ENCODE results near the gene IRGQ.
A peak's percentile ranks its signal among the peaks of the same experiment; 100 is the strongest.
"Not testable (repeated sequence)": the region's sequence is repeated elsewhere in the genome, so short reads cannot be mapped to it uniquely, and the experiment has no call there.

The IRGQ gene

DNA sequence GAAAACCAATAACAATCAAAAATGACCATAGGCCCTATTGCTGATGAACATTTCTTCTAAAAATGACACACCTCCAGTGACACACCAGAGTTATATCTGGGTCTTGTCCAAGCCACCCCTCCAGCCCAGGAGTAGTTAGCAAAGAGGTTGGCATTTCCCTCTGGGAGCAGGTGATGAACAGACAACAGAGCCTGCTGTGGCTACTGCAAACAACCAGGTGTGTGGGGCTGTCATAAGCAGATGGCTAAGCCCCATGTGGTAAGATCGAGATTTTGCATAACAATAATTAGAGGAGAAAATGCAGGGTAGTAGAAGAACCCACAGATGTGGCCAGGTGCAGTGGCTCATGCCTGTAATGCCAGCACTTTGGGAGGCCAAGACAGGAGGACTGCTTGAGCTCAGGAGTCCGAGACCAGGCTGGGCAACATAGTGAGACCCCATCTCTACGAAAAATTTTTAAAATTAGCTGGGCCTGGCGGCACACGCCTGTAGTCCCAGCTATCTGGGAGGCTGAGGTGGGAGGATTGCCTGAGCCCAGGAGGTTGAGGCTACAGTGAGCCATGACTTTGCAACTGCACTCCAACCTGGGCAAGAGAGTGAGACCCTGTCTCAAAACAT is 25.7 kb downstream of the IRGQ start:
- DNase-seq, result peak; percentile 66

DNA sequence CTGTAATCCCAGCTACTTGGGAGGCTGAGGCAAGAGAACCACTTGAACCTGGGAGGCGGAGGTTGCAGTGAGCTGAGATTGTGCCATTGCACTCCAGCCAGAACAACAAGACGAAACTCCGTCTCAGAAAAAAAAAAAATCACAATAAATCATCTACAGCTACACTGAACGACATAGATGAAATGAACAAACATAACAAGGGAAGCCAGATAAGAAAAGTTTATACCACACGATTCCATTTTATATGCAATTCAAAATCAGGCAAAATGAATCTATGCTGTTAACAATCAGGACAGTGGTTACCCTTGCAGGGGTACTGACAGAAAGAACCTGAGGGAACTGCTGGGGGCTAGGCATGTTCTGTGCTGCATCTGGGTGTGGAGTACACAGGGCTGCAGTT is 26.3 kb downstream of the IRGQ start:
- no peak for DNase-seq

DNA sequence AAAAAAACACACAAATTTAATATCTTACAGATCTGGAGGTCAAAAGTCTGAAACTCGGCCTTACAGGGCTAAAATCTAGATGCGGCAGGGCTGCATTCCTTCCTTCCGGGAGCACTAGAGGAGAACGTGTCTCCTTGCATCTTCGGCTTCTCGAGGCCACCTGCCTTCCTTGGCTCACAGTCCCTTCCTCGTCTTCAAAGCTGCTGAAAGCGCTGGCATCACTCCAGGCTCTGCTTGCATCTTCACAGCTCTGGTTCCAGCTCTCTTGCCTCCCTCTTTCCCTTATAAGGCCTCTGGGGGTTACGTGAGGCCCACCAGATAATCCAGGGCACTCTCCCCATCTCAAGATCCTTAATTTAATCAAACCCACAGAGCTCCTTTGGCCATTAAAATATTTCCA is 31.1 kb downstream of the IRGQ start:
- no peak for DNase-seq

DNA sequence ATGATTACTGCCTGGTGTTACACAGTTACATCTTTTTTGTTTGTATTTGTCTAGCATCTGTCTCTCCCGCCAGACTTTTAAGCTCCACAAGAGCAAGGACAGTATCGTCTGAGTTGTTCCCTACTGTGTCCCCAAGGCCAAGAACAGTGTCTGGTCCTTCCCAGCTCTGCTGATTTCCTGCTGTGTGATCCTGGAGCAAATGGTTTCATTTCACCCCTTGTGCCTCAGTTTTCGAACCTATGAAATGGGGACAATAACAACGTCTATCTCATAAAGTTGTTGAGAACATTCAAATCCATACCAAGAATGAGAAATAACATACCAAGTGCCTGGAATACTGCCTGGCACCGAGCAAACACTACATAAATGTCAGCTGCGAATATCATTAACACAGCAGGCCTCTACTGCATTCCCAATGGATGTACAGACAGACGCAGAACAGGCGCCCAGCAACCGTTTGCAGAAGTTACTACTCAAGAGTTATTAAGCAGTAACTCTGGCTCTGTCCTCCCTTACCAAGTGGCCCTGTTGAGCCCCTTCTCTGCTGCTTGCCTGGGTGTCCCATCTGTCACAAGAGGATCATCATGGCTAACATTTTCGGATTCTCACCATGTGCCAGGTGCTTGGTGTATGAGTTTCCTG is 32.0 kb downstream of the IRGQ start:
- DNase-seq, result no peak

DNA sequence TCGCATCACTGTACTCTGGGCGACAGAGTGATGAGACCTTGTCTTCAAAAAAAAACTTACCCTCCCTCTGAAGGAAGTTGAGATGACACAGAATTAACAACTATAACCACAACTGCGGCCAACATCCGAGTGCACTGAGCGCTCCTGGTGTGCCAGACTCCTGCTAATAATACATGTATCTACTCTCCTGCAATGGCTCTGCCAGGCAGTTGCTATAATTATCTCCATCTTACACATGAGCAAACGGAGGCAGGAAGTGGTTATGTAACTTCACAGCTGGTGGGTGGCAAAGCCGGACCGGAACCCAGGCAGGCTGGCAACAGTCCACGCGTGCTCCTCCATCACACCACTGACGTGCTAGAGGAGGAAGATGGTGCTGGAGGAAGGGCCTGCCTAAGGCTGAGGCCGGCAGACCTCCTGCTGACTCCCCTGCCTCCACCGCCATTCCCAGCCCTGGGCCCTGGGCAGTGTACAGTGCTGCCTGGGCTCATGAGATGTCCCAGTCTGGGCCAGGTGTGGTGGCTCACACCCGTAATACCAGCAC is 33.2 kb downstream of the IRGQ start:
- no peak for DNase-seq

DNA sequence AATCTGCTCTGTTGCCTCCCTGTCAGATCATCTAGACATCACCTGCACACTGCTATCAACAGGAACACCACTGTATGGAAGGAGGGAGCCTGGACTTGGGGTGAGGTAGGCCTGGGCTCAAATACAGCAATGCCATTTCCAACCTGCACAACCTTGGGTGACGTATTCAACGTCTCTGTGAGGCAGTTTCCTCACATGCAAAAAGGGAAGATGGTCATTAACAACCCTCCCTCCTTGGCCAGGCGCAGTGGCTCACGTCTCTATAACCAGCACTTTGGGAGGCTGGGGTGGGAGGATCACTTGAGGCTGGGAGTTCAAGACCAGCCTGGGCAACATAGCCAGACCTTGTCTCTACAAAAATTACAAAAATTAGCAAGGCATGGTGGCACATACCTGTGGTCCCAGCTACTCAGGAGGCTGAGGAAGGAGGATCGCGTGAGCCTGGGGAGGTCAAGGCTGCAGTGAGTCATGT is 33.7 kb downstream of the IRGQ start:
- no peak for DNase-seq

DNA sequence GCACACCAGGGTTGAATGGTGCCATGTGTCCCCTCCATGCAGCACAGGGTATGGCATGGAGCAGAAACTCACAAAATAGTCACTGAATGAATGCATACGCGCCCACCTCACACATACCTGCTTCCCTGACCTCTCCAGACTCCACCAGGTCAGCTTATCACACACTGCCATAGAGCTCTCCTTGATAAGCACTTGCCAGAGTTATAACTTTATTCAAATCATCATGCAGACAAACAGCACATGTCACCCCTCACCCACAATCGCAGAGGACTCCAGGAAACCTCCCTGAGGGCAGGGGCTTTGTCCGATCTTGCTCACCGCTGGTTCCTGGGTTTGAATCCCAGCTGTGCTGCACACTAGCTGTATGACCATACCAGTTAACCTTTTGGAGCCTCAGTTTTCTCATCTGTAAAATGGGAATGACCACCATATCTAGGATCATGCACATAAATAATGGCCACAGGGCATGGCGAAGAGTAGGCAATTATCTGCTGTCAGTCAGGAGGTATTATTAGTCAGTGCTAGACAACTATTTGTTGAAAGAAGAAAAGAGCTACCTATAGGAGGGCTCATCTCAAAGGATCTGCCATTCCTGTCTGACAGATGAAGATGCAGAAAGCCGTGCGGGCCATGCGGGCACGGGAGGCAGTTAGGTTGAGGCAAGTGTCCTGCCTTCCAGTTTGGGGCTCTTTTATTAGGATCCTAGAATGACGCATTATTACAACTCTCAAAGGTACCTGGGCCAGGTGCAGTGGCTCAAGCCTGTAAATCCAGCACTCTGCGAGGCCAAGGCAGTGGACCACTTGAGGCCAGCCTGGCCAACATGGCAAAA is 34.6 kb downstream of the IRGQ start:
- no peak for DNase-seq

DNA sequence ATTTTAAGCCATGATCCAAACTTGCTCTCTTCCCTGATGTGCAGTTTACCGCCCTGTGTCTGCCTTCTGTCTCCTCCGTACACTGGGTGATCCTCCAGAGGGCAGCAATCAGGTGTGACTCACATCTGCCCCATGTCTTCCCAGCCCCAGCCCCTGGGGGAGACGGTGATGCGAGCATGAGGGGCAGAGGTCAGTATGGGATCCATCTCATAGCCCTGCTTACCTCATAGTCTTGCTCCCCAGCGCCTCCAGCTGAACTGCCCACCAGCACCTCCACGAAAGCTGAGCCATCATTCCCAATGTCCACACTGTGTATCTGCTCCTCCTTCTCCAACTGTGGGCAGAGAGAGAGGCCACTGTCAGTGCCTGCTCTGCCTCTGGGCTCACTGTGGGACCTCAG is 35.2 kb downstream of the IRGQ start:
- DNase-seq, result no peak

DNA sequence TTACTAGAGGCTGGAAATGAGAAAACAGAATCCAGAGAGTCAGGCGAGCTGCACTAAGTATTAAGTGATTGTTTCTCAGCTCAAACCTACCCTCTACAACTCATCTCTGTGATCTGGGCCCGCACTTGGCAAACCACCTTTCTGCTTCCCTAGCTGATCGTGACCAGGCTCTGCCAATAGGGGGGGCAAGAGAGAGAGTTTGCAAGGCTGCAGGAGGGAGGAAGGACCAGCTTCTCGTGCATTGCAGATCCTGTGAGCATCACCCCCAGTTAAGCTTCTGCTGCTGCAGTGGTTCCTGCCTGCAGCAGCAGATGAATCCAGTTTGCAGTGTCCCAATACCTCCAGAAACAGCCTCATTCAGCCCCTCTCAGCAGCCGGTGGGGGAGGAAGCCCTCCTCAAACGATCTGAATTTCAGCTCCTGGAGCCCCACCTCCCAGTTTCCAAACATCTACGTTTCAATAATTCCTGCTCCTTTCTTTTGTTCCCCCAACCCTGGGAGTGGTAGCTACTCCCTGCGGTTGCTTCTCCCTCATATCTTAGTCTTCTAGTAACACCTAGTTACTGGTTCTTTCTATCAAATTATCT is 40.7 kb downstream of the IRGQ start:
- peak; percentile 64 for DNase-seq

DNA sequence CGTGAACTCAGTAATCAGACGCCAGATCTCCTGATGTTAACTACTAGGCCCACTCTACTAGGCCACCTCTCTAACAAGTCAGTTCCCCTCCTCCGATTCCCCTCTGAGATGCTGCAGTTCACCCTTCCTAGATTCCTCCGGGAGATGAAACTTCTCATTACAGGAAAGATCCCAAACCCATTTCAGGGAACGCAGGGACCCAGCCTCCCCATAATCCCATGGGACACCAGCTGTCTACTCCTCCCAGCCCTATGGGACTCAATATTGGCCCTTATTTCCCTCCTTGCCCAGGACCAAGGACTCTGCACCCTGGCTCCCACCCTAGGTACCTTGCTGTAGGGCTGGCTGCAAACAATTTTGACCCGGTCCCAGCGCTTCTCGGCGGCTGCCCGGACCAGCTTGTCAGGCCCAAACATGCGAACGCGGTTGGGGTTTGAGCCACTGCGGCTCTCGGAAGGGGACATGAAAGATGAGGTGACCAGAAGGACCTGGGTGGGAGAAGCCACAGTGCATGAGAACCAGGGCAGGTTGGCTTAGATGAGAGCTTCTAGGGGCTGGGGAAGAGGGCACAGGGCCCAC is 41.5 kb downstream of the IRGQ start:
- DNase-seq, result no peak

DNA sequence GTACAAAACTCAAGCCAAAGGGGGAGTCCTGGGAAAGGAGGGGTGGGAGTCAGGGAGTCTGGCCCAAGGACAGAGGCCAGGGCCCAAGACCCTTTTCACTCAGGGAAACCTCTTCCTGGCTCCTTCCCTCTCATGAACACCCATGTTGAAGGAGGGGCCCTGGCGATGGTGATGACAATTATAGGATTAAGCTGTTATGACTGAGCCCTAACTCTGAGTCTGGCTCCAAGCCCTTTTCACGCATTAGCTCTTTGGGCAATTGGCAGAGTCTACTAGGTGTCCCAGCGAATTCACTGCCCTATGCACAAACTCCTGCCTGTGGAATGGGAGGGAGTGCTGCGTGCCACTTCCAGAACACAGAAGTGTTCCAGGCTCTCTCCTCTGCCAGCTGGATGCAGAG is 42.3 kb downstream of the IRGQ start:
- no peak for DNase-seq

DNA sequence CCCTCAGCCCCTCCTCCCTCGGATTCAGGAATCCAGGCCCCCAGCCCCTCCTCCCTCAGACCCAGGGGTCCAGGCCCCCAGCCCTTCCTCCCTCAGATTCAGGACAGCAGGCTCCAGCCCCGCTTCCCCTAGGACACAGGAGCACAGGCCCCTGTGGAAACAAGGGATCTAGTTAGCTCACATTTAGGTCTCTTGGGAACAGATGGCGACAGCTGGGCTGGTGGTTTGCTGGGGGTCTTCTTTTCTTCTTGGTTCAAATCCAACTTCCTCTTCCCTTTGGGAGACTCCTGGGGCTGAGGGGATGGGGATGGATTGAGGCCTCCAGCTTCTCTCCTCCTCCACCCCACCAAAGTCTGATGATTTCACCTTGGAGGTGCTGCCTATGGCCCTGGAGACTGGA is 43.3 kb downstream of the IRGQ start:
- no peak for DNase-seq

DNA sequence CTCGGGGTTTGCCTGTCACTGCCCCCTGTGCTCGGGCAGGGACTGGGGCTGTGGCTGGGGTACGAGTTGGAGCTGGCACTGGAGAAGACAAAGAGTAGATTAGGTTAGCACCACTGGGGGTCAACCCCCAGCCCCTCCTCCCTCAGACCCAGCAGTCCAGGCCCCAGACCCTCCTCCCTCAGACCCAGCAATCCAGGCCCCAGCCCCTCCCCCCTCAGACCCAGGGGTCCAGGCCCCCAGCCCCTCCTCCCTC is 43.8 kb downstream of the IRGQ start:
- no peak for DNase-seq

DNA sequence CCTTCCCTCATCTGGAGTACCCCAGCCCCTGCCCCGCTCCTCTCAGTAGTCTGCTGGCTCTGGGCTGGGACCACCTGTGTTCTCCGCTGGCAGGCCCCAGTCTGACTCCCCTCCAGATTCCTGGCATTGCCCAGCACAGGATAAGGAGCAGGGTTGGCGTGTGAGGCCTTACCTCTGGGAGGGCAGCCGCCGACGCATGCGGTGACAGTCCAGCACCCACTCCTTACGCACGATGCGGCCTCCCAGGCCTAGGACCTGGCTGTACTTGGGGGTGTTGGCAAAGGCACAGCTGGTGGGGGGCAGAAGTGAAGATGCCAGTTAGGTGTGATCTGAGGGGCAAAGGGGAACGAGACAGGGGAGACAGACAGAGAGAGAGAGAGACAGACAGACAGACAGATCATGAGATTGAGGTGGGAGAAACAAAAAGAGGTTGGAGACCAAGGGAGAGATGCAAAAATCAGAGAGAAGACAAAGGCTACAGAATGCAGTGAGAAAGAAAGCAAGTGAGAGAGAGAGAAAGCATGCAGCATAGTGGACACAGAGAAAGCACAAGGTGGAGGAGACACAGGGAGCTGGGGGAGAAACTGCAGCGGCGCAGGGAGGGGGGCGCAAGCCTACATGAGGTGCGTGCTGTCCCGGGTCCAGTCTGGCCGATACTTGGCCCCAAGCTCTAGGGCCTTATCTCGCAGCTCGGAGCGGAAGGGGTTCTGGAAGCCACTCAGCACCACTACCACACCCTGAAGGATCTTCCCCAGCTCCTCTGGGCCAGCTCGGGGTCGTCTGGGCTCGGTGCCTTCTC is 44.3 kb downstream of the IRGQ start:
- DNase-seq, result no peak

DNA sequence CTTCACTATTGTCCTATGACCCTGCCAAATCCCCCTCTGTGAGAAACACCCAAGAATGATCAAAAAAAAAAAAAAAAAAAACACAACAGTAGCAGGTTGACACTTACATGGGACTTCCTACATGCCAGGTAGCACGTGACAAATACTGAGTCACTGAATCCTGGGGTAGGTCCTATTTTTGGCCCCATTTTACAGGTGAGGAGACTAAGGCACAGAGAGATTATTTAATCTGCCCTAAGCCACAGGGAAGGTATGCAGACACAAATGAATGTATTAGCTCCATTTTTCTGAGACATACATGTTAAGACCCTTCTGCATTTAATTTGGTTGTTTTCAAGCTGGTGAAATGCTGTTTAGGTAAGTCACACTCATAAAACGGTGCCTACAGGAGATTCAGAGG is 47.2 kb downstream of the IRGQ start:
- no peak for DNase-seq

DNA sequence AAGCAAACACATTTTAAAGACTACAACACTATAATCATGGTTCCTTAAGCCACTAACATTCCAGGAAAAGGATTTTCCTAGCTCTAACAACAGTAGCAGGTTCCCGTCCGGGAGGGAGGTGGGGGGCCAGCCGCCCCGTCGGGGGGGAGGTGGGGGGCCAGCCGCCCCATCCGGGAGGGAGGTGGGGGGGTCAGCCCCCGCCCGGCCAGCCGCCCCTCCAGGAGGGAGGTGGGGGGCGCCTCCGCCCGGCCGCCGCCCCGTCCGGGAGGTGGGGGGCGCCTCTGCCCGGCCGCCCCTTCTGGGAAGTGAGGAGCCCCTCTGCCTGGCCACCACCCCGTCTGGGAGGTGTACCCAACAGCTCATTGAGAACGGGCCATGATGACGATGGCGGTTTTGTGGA is 48.0 kb downstream of the IRGQ start:
- not testable (repeated sequence) for DNase-seq

DNA sequence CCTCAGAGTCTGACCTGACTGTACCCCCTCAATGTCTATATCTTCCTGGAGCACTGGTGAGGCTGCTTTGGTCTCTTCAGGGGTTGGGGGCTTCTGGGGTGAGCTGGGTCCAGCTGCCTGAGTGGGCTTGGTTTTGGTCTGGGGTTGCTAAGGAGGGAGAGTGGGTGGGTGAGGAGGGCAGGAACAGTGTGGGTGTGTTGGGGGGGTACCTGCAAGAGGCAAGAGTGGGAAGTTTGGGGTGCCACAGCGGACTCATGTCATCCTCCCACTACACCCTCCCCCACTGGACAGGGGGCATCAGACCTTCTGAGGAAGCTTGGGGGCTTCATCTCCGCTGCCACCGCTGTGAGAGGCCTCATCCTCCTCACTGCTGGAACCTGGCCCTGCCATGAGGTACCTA is 49.4 kb downstream of the IRGQ start:
- no peak for DNase-seq

DNA sequence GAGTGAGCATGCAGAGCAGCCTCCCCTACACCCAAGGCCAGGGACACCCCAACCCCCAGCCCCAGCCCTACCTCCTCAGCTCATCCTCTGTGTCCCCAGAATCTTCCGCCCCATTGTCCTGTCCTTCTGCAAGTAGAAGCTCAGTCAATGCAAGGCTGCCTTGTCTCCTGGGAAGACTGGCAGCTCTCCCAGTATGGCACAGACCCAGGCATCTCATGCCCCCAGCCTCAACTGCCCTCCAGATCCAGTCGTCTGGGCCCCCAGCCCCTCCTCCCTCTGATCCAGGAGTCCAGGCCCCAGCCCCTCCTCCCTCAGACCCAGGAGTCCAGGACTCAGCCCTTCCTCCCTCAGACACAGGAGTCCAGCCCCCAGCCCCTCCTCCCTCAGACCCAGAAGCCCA is 50.0 kb downstream of the IRGQ start:
- DNase-seq, result no peak

DNA sequence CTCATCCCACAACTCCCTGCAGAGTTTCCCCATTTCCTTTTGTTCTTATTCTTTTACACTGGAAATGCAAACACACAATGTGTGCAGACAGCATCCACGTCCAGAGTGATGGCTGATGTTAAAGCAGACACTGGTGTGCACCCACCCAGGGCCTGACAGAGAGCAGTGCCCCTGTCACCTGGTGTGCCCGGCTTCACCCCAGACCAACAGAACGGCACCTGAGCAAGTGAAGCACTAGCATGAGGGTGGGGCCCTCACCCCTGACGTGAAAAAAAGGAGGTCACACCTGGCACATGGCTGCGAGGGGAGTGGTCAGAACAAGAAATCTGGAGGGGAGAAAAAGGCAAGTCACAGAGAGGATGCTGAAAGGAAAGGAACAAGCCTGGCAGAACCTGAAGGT is 50.7 kb downstream of the IRGQ start:
- no peak for DNase-seq

DNA sequence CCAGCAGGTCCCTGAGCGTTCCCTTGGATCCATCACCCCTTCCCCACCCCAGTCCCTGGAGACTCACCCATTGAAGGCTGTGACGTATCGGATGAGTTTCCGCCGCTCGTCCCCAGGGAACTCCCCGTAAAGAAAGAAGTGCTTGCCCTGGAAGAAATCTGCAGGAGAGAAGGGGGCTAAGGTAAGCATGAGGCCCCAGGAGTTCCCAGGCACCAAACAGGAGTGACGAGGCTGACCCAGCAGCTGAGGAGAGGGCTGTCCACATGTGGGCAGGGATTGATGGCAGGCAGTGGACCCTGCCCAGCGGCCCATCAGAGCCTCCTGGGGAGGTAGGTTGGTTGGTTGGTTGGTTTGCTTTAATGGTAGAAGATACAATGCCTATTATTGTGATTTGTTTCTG is 51.9 kb downstream of the IRGQ start:
- no peak for DNase-seq

DNA sequence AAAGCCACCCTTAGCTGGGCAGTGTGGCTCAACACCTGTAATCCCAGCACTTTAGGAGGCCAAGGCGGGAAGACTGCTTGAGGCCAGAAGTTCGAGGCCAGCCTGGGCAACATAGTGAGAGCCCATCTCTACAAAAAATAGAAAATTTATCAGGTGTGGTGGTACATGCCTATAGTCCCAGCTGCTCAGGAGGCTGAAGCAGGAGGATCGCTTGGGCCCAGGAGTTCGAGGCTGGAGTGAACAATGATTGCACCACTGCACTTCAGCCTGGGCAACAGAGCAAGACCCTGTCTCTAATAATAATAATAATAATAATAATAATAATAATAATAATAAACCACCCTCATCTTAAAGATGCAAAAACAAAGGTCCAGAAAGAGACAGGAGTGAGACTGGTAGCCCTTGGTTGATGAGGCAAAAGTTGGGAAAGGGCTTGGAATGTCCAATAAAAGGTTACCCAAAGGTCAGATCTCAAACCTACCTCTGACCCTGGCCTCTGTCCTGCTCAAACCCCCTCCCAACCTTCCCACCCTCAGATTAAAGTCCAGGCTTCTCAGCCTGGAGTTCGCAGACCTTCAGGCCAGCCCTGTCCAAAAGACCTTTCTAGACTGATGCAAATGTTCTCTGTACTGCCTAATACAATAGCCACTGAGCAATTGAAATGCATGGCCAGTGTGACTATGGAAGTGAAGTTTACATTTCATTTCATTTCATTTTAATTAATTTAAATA is 53.8 kb downstream of the IRGQ start:
- DNase-seq, result no peak

DNA sequence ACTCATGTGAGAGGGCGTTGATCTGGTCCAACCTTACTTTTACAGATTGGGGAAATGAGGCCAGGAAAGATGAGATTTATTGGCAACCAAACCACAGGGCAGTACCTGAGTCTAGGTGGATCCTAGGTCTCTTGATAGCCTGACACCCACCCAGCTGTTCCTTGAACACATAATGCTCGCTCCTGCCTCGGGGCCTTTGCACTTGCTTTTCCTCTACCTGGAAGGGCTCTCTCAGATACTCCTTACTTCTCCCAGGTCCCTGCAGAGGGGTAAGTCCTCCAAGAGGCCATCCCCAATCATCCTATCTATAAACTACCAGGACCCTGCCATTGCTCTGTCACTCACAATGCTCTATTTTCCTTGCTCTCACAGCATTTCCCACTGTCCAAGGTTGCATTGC is 55.6 kb downstream of the IRGQ start:
- no peak for DNase-seq
